ENCODE data around the gene ARHGAP19.

DNA sequence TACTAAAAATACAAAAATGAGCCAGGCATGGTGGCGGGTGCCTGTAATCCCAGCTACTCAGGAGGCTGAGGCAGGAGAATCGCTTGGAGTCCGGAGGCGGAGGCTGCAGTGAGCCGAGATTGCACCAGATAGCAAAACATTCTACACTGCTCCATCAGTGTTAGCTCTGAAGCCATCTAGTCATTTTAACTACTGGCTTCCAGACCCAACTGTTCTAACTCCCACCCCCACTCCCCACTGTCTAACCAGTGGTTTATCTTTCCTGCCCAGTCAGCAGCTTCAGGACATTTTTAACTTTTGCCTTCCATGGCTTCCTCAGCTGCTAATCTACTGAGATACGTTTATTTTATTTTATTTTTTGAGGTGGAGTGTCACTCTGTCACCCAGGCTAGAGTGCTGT, 20.5 kb upstream of the ARHGAP19 start:
- no peak for TF ChIP-seq POLR2A (IDR thresholded peaks at IDR 0.05; ENCODE audit: low read depth, low read length)
- TF ChIP-seq CTCF (IDR thresholded peaks at IDR 0.05; ENCODE audit: extremely low read depth in 1 of 2, insufficient read depth in 1 of 2, low read depth in 1 of 2, low read length in 2 of 2), result no peak
- no peak for TF ChIP-seq MYC (IDR thresholded peaks at IDR 0.05; ENCODE audit: low read depth, low read length)
- no peak for TF ChIP-seq POLR2AphosphoS5 (IDR thresholded peaks at IDR 0.05; ENCODE audit: insufficient read depth, low read depth, low read length)
- TF ChIP-seq EZH2 (IDR thresholded peaks at IDR 0.05; ENCODE audit: borderline replicate concordance, low read depth, low read length, severe bottlenecking), result no peak
- TF ChIP-seq JUN (IDR thresholded peaks at IDR 0.05; ENCODE audit: borderline replicate concordance, insufficient read depth, insufficient read length, low read depth), result no peak
- TF ChIP-seq, protein P1, sequence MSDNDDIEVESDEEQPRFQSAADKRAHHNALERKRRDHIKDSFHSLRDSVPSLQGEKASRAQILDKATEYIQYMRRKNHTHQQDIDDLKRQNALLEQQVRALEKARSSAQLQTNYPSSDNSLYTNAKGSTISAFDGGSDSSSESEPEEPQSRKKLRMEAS (IDR thresholded peaks at IDR 0.05; ENCODE audit: insufficient read depth, insufficient read length), result no peak
- TF ChIP-seq FOS (IDR thresholded peaks at IDR 0.05; ENCODE audit: borderline replicate concordance, insufficient read depth, low read length), result no peak
- TF ChIP-seq GATA2 (IDR thresholded peaks at IDR 0.05; ENCODE audit: insufficient read depth, insufficient read length, low read depth, low read length), result no peak

Data from endothelial cell of umbilical vein (primary cell).